GM18517 (cell line): ENCODE measurements around the gene CCNA2.

ENCODE experiments used
- ATAC-seq: cut with Tn5 transposase; IDR thresholded peaks from one replicate; pipeline ENCODE4 v1.9.1; 2021; ENCODE audit warnings: mild to moderate bottlenecking, moderate library complexity; ENCODE audit not compliant: unreplicated experiment

CCNA2 gene

DNA sequence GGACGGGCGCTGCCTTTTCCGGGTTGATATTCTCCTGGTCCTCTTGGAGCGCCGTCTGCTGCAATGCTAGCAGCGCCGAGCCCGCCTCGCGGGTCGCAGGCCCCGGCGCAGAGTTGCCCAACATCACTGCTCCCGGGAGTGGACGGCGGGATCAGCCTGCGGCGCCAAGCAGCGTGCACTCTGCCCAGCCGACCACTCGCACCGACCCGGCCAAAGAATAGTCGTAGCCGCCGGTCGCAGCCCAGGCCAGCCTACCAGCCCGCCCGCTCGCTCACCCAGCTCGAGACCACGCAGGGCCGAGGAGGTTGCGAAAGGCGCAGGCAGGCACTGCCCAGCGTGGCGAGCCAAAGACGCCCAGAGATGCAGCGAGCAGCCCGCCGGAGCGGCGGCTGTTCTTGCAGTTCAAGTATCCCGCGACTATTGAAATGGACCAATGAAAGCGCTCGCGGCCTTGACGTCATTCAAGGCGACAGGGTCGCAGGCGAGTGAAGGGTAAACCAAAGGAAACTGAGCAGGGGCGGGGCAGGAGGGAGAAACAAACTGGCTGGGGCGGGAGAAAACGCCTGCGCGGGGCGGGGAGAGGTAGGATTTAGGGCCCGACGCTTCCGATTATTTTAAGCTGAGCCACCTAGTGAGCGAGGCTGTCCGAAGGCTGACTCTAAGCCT, at the start of gene CCNA2:
Gene CCNA2, minus strand, starts transcription at position 379 of the 666 bp plus-strand sequence. Its CDS starts 255 bp downstream, at position 124.
- ATAC-seq = peak; percentile 90

GRCh38 chr4:121869841-121870822, 46.4 kb upstream of the CCNA2 start, which contains the start of gene BBS7:
Gene BBS7, minus strand, starts transcription at chr4:121870474. Its CDS starts 161 bp downstream, at chr4:121870313.
- ATAC-seq = peak; percentile 98

DNA sequence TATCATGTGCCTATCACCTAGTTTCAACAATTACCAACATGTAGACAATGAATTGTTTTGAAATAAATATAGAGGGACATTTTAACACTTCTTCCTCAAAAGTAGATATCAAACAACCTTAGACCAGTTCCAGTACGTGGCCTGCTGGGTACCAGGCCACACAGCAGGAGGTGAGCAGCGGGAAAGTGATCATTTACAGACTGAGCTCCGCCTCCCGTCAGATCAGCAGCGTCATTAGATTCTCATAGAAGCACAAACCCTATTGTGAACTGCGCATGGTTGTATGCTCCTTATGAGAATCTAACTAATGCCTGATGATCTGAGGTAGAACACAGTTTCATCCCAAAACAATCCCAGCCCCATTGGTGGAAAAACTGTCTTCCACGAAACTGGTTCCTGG, 40.1 kb upstream of the CCNA2 start:
- ATAC-seq = no peak

GRCh38 chr4:121861426-121861825, 37.7 kb upstream of the CCNA2 start:
- no peak for ATAC-seq

DNA sequence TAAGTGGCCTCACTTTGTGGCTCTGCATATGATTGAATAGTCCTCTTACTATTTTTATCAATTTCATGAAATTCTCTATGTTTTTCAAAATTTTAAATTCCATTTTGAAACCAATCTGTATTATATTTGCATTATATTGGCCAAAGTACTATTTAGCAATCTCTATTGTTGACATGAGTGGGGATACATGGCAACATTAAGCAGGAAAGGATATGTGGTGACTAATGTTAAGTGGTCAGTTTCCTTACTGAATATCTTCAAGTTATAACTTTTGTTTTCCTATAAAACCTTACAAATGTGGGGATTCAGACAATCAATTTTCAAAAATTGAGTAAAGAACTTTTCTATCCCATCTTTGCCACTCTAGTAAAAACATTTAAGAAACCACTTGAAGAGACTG, 36.4 kb upstream of the CCNA2 start:
- ATAC-seq = no peak

- no peak for ATAC-seq
These were observed 27.7 kb upstream of the CCNA2 start for GRCh38 chr4:121851354-121851753.

- no peak for ATAC-seq
These were observed 23.0 kb upstream of the CCNA2 start for GRCh38 chr4:121846662-121847061.

GRCh38 chr4:121842862-121843261, 19.2 kb upstream of the CCNA2 start:
- no peak for ATAC-seq

GRCh38 chr4:121838136-121838535, 14.5 kb upstream of the CCNA2 start:
- no peak for ATAC-seq

DNA sequence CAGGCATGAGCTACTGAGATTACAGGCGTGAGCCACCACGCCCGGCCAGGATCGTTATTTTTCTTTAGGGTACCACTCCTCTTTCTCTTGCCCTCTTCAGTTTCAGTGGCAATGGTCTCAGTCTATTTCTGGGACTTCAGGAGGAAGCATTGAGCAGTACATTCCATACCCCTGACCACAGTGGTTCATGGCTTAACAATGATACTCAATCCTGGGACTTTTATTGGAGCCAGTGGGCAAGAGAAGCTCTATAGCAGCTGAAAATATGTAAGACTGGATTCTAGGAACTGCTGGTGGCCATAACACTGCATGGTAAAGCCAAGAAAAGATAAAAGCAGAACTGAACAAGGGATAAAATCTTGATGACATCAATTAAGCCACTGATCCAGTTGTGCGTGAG, 5.8 kb upstream of the CCNA2 start:
- no peak for ATAC-seq

DNA sequence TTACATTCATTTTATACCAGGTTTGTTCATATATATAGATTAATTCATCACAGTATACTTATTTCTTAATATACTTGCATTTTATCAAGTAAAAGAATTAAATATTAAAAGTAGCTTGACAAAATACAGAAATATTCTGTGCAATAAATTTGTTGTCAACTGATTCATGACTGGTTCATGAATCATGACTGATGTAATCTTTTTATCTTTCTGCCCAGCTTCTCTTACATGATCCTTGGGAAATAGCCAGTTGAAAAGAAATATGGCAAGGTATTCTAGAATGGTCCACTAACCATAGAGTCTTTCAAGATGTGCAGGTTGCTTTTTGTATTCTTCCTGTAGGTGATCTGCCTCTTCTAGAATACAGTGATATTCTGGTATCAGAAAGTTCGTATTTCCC, 4.2 kb upstream of the CCNA2 start:
- ATAC-seq = no peak

GRCh38 chr4:121824950-121825349, 1.3 kb upstream of the CCNA2 start:
- ATAC-seq = no peak

- ATAC-seq = peak; percentile 6
These were observed 466 bp upstream of the CCNA2 start for GRCh38 chr4:121824171-121824527.

GRCh38 chr4:121822796-121823504, 733 bp downstream of the CCNA2 start:
- ATAC-seq = peak; percentile 52

- no peak for ATAC-seq
These were observed 1.6 kb downstream of the CCNA2 start for GRCh38 chr4:121822047-121822446.

- ATAC-seq = no peak
These were observed 4.3 kb downstream of the CCNA2 start for GRCh38 chr4:121819216-121819965.

- no peak for ATAC-seq
These were observed 5.5 kb downstream of the CCNA2 start for GRCh38 chr4:121818215-121818614.

GRCh38 chr4:121817701-121818100, 6.0 kb downstream of the CCNA2 start:
- ATAC-seq = no peak

- ATAC-seq = no peak
These were observed 6.7 kb downstream of the CCNA2 start for GRCh38 chr4:121817006-121817405.

DNA sequence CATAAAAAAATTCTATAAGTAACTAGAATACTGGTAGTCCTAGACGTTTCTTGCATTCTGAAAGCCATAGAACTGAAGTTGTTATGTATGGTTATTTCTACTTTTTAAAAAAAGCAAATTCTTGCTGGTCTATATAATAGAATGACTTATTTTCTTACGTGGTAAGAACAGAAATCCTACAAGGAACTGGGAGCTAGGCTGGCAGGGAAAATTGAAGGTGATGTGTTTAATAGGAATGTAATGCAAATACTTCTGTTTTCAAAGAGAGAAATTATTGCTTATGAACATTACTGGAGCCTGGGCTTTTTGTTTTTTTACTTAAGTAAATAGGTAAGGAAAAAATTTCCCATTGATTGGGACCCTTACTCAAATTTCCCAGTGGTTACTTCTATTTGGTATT, 8.9 kb downstream of the CCNA2 start:
- no peak for ATAC-seq

DNA sequence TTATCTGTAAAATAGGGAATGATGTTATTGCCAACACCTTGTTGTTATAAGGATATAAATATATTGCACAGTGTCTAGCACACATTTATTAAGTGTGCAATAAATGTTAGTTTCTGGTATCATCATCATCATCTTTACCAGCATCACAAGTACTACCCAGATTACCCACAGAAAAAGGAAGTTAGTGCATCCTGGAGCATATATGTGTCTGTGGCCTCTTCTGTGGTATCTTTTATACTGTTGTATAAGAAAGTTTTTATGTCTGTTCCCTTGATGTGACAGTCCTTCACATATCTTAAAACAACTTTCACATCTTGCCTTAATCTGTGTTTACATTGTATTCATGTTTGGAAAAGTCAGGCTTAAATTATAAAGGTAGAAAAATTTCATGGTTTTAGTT, 12.6 kb downstream of the CCNA2 start:
- no peak for ATAC-seq
